Activated CD4-positive, CD25-positive, alpha-beta regulatory T cell treated with anti-CD3 and anti-CD28 coated beads, Interleukin-2, amount 50 U/mL, for 24 hours (primary cell): ENCODE data around the gene CDC42BPG.
A peak's percentile ranks its signal among the peaks of the same experiment; 100 is the strongest.

ENCODE experiments used
- ATAC-seq, 2 donors: fragments of 150-1000 bp; cut with Tn5 transposase; one replicate each; pipeline ENCODE4 v1.10.0; 2021; ENCODE audit warnings: mild to moderate bottlenecking in 1 of 2, moderate library complexity in 1 of 2

Gene CDC42BPG

DNA sequence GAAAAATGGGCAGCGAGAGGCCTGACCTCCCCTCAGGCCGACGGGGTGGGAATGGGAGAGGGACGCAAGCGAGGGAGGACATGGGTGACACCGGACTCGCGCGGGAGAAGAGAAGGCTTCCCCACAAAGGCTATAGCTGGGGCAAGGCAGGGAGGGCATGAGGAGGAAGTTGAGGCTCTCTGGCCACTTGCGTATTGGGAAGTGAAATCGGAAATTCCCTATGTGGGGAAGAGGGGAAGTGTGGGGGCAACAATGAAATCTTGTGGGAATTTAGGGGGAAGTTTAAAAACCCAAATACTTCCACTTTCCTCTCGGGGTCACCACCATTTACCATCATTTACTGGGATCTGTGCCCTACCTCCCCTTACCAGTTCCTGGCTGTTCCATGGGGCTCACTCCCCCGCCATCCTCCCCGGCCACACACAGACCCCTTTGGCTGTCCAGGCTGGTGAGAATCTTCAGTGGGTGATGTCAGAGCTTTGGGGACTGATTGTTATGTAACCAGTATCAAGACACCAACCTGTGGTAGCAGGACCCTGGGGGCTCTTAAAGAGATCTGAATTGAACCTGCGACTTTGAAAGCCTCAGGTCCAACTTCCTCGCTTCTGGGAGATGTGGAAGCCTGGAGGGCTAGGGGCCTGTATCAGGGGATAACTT, 34.9 kb upstream of the CDC42BPG start:
- no peak for ATAC-seq

DNA sequence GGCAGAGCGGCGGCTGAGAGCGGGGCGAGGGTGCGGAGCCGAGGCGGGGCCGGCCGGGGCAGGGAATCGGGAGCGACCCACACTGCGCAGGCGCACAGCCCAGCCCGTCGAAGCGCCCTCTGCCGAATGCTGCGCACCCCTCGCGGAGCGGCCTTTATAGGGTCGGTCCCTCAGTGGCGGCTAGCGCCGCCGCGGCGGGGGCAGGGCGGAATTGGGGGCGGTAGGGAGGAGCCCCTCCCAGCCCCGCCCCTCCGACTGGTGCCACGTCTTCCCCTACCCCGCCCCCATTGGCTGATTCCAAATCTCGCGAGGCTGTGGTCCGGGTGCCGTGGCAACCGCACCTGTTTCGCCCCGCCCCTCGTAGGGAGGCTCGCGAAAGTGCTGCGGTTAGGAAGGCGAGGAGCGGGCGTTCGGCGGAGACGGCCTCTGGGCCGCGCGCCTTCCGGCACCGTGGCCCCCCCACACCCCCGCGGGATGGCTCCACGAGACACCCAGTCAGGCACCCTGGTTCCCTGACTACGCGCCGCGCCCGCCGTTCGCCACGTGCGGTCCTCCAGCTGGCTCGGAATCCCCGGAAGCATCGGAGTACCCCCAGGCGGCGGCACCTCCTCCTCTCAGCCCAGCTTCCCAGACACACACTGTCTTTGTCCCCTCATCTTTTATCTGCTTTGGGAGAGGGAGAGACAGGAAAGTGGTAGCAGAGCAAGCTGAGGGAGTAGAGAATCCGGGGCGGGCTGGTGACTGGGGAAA, 34.2 kb upstream of the CDC42BPG start, which contains the start of gene EHD1:
Gene EHD1 (minus strand): TSS at position 128 of the 750 bp plus-strand sequence. CDS start 157 bp downstream, outside the sequence.
- peak; percentile 83 to 85 for ATAC-seq

DNA sequence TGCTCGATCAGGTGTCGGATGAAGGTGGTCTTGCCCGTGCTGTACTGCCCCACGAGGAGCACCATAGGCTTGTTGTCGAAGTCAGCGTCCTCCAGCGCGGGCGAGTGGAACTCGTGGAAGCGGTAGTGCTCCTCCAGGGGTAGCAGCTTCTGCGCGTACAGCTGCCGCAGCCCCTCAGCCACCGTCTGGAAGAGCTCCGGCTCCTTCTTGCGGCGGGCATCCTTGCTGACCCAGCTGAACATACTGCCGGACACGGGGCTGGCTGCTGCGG, 33.7 kb upstream of the CDC42BPG start:
- peak; percentile 18 to 21 for ATAC-seq

GRCh38 chr11:64877390-64878222, 33.2 kb upstream of the CDC42BPG start:
- ATAC-seq: peak; percentile 1 to 4

GRCh38 chr11:64876835-64877341, 32.4 kb upstream of the CDC42BPG start:
- ATAC-seq: no peak

DNA sequence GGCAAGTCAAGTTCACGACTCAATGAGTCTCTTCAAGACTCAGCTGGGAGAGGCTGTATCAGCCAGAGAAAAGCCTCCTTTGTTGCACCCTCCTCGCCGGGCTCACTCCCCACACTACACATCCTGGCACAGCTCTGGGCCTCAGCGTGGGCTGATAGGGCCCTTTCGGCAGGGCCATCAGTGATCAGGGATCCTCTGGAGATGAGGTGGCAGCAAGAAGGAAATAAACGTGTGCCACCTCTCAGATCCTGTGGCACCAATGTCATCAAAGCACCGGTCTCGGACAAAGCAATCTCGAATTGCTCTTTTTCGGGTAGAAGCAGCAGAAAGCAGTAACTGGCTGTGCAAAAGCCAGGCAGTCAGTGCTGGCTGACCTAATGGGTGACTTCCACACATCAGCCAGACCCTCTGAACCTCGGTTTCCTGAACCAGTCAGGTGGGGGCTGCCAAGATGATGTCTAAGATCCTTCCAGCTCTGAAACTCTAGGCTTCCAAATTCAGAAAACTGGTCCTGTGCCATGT, 31.8 kb upstream of the CDC42BPG start:
- no peak for ATAC-seq

GRCh38 chr11:64875369-64876228, 31.1 kb upstream of the CDC42BPG start:
- no peak for ATAC-seq

- no peak for ATAC-seq
These were observed 30.1 kb upstream of the CDC42BPG start for GRCh38 chr11:64874308-64875240.

- ATAC-seq: no peak
These were observed 28.5 kb upstream of the CDC42BPG start for GRCh38 chr11:64872790-64873488.

- ATAC-seq: no peak
These were observed 27.0 kb upstream of the CDC42BPG start for GRCh38 chr11:64871492-64871891.

- no peak for ATAC-seq
These were observed 26.5 kb upstream of the CDC42BPG start for GRCh38 chr11:64870893-64871466.

GRCh38 chr11:64870176-64870892, 25.9 kb upstream of the CDC42BPG start:
- ATAC-seq: no peak

GRCh38 chr11:64869571-64870175, 25.2 kb upstream of the CDC42BPG start:
- no peak for ATAC-seq

DNA sequence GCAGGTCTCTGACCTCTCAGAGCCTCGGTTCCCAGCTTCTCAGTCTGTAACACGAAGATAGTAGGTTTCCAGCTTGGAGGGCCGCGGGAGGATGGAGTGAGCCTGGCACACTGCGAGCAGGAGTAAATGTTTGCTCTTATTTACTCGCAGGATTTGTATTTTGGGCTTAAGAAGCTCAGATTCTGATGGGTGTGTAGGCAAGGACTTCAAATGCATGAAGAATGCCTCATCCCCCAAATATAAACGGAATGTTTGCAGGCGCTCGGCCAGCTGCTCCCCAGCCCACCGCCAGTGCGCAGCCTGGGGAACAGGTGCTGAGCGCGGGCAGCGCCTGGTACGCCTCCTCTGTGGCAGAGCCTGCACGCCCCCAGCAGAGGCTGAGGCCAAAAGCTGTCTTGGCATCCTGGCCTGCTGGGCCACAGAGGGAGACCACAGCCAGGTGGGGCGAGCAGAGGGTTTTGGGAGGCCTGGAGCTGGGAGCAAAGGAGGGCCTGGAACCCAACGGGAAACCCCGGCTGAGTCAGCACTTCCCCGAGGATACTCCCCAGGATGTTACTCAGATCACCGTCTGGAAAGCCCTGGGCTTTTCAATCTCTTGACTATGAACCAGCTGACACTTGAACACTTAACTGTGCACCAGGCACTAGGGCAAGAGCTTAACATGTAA, 24.6 kb upstream of the CDC42BPG start:
- peak in 1 of 2 donors; percentile 16 for ATAC-seq

DNA sequence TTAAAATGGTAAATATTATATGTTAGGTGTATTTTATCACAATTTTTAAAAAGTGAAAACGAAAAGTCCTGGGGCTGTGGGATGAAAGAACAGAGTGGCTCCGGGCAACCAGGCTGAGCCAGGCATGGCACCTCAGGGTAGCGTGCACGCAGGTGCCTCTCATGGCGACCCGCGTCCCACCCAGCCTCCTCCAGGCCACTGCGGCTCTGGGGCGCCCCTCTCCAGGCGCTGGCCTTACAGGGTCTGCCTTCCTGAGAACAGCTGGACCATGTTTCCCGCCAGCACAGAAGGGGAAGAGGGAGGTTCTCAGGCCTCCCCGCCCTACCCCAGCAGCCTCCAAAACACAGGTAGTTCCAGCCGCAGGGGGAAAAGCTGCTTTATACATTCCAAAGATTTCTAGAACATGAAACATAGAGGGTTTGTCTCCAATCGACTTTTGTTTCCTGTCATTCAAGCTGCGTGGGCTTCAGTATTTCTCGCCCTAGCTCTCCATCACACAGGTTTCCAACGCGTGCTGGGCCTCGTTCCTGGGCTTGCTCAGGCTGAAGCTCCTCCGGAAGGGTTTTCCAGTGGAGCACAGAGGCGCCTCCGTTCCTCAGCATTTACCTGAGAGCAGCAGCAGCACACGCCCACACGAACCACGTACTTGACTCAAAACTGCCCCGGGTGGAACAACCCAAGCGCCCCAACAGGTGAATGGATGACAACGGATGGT, 23.5 kb upstream of the CDC42BPG start:
- ATAC-seq: no peak

DNA sequence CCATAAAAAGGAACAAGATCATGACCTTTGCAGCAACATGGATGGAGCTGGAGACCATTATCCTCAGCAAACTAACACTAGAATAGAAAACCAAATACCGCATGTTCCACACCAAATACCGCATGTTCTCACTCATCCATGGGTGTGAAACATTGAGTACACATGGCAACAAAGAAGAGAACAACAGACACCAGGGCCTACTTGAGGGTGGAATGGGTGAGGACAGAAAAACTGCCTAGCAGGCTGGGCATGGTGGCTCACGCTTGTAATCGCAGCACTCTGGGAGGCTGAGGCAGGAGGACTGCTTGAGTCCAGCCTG, 21.7 kb upstream of the CDC42BPG start:
- ATAC-seq: no peak

GRCh38 chr11:64865286-64866172, 21.1 kb upstream of the CDC42BPG start:
- ATAC-seq: peak; percentile 58 to 64
